ENCODE results near the gene ACTL9.

DNA sequence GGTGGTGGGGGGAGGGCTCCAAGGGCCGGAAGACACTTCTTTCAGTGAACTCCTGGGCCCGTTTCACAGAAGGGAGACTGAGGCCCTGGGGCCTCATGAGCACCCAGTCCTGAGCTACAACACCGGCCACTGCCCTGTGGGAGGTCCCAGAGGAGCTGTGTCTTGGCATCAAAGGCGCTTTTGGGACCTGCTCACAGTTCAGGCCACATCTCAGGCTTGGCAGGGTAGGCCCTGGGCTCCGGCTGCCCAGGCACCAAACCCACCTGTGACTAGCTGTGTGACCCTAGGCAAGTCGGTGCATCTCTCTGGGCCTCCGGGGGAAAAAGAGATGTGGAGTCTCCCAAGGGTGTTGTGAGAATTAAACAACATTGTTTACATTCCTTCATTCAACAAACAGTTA, 38.7 kb downstream of the ACTL9 start:
- TF ChIP-seq, protein P1, sequence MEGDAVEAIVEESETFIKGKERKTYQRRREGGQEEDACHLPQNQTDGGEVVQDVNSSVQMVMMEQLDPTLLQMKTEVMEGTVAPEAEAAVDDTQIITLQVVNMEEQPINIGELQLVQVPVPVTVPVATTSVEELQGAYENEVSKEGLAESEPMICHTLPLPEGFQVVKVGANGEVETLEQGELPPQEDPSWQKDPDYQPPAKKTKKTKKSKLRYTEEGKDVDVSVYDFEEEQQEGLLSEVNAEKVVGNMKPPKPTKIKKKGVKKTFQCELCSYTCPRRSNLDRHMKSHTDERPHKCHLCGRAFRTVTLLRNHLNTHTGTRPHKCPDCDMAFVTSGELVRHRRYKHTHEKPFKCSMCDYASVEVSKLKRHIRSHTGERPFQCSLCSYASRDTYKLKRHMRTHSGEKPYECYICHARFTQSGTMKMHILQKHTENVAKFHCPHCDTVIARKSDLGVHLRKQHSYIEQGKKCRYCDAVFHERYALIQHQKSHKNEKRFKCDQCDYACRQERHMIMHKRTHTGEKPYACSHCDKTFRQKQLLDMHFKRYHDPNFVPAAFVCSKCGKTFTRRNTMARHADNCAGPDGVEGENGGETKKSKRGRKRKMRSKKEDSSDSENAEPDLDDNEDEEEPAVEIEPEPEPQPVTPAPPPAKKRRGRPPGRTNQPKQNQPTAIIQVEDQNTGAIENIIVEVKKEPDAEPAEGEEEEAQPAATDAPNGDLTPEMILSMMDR (IDR thresholded peaks at IDR 0.05), result no peak
- TF ChIP-seq ZBTB33 (IDR thresholded peaks at IDR 0.05; ENCODE audit: borderline replicate concordance, low read depth), result no peak
- no peak for TF ChIP-seq GABPA (IDR thresholded peaks at IDR 0.05; ENCODE audit: low read depth)
- TF ChIP-seq, protein P2, sequence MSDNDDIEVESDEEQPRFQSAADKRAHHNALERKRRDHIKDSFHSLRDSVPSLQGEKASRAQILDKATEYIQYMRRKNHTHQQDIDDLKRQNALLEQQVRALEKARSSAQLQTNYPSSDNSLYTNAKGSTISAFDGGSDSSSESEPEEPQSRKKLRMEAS (IDR thresholded peaks at IDR 0.05; ENCODE audit: low read depth), result no peak
- TF ChIP-seq YY1 (IDR thresholded peaks at IDR 0.05; ENCODE audit: low read depth), result no peak
- TF ChIP-seq TAF1 (IDR thresholded peaks at IDR 0.05; ENCODE audit: borderline replicate concordance, low read depth, low read length), result no peak
- no peak for TF ChIP-seq RAD21 (IDR thresholded peaks at IDR 0.05; ENCODE audit: low read length)

All from SK-N-SH (cell line).